Measurements from ENCODE around the gene PDE4D. TPM values are rescaled to one million over a fixed set of nuclear protein-coding genes. Genes with fewer than 3 reads are reported as not detected.
A peak's percentile ranks its signal among the peaks of the same experiment; 100 is the strongest.

Gene PDE4D
- total RNA-seq, 1 experiment from 2014 or later = 3.6 TPM

DNA sequence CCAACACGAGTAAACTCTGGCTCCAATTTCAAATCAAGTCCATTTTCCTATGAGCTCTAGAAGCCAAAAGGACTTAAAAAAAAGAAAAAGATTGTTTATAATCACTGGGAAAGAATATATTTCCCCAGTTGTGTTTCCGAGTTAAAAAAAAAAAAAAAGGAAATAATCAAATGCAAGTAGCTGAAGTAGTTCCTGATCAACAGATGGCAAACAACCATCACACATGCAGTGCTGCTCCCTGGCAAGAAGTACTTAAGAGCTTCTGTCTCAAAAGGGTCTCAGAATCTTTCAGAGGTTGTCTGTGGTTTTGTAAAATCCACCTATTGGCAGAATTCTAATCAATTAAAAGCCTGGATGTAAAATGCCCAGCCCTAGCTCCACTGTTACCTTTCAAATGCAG is 922.8 kb downstream of the PDE4D start:
- no peak overlapping the region for H3K9ac ChIP-seq (ENCODE audit: low read length)
- TF ChIP-seq EZH2phosphoT487 (IDR thresholded peaks at IDR 0.05; ENCODE audit: borderline replicate concordance, low read length) (no peak), EZH2 (IDR thresholded peaks at IDR 0.05; ENCODE audit: low read length, unreplicated experiment) (no peak)
- TF ChIP-seq, protein P1, sequence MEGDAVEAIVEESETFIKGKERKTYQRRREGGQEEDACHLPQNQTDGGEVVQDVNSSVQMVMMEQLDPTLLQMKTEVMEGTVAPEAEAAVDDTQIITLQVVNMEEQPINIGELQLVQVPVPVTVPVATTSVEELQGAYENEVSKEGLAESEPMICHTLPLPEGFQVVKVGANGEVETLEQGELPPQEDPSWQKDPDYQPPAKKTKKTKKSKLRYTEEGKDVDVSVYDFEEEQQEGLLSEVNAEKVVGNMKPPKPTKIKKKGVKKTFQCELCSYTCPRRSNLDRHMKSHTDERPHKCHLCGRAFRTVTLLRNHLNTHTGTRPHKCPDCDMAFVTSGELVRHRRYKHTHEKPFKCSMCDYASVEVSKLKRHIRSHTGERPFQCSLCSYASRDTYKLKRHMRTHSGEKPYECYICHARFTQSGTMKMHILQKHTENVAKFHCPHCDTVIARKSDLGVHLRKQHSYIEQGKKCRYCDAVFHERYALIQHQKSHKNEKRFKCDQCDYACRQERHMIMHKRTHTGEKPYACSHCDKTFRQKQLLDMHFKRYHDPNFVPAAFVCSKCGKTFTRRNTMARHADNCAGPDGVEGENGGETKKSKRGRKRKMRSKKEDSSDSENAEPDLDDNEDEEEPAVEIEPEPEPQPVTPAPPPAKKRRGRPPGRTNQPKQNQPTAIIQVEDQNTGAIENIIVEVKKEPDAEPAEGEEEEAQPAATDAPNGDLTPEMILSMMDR (conservative IDR thresholded peaks at IDR 0.05; ENCODE audit: low read depth, low read length) = no peak
- intact Hi-C loops (cut with micrococcal nuclease) = no loop called here
- POLR2A ChIA-PET (ENCODE audit: unreplicated experiment) = no interaction called here
- no peaks in the 10 kb centered on the region for H4K20me1 ChIP-seq (ENCODE audit: low read length)
- H3K27me3 ChIP-seq (ENCODE audit: low read length) = no peaks in the 10 kb centered on the region
- no peak overlapping the region for H3K4me3 ChIP-seq (ENCODE audit: low read length)
- CTCF ChIA-PET = interaction anchor here (0.6 kb wide), 1 partner anchor 380 kb away, joined by 3 read pairs; no protein-coding TSS in a partner anchor
- no TSS peak for BruUV-seq (replicated peaks)
- H2AFZ ChIP-seq (ENCODE audit: low read length) = no peak overlapping the region
- no peaks in the 10 kb centered on the region for H3F3A ChIP-seq (ENCODE audit: low read length, unreplicated experiment)
- H3K79me2 ChIP-seq (ENCODE audit: low read length) = no peaks in the 10 kb centered on the region
- H3K4me1 ChIP-seq (ENCODE audit: insufficient read depth, low read length) = peaks cover 10% of the 10 kb centered on the region; the same call in 1 of the 2 replicates
- no peaks in the 10 kb centered on the region for H3K9me3 ChIP-seq (ENCODE audit: low read length)
- no peaks in the 10 kb centered on the region for H3K36me3 ChIP-seq (ENCODE audit: low read depth, low read length)
- ATAC-seq (no peak), DNase-seq (no peak)
- no peak overlapping the region for H3K27ac ChIP-seq (ENCODE audit: low read length)
- H3K9me2 ChIP-seq (replicated peaks; ENCODE audit: low read length) = no peaks in the 10 kb centered on the region
- H3K4me2 ChIP-seq (ENCODE audit: low read length) = no peak overlapping the region

DNA sequence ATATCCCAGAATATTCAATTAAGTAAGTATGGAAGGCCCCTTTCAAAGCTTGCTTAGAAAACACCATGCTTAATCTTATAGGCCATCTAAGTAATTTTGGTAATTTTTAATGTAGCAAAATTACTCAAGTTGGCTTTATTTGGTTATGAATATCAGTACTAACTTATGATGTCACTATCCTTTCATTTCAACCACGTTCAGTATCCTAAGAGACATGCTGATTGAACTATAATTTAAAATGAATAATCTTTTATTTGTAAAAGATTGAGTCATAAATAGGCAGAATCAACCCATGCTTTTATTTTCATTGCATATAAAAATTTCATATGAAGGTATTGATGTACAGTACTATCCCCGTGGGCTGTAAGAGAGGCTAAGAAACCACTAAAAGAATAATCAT is 923.7 kb downstream of the PDE4D start:
- DNase-seq (no peak), ATAC-seq (peak; percentile 33)
- CTCF ChIA-PET = no interaction called here
- H3K9ac ChIP-seq (ENCODE audit: low read length) = no peak overlapping the region
- POLR2A ChIA-PET (ENCODE audit: unreplicated experiment) = no interaction called here
- intact Hi-C loops (cut with micrococcal nuclease) = no loop called here
- H2AFZ ChIP-seq (ENCODE audit: low read length) = no peak overlapping the region
- H3K9me2 ChIP-seq (replicated peaks; ENCODE audit: low read length) = no peaks in the 10 kb centered on the region
- H3K79me2 ChIP-seq (ENCODE audit: low read length) = no peaks in the 10 kb centered on the region
- H3K27me3 ChIP-seq (ENCODE audit: low read length) = no peaks in the 10 kb centered on the region
- no TSS peak for BruUV-seq (replicated peaks)
- no peaks in the 10 kb centered on the region for H3K36me3 ChIP-seq (ENCODE audit: low read depth, low read length)
- no peaks in the 10 kb centered on the region for H4K20me1 ChIP-seq (ENCODE audit: low read length)
- TF ChIP-seq EZH2phosphoT487 (IDR thresholded peaks at IDR 0.05; ENCODE audit: borderline replicate concordance, low read length) (no peak), EZH2 (IDR thresholded peaks at IDR 0.05; ENCODE audit: low read length, unreplicated experiment) (no peak)
- H3K4me1 ChIP-seq (ENCODE audit: insufficient read depth, low read length) = peaks cover 10% of the 10 kb centered on the region; the same call in 1 of the 2 replicates
- H3F3A ChIP-seq (ENCODE audit: low read length, unreplicated experiment) = no peaks in the 10 kb centered on the region
- no peak overlapping the region for H3K27ac ChIP-seq (ENCODE audit: low read length)
- no peak overlapping the region for H3K4me2 ChIP-seq (ENCODE audit: low read length)
- H3K4me3 ChIP-seq (ENCODE audit: low read length) = no peak overlapping the region
- H3K9me3 ChIP-seq (ENCODE audit: low read length) = no peaks in the 10 kb centered on the region

DNA sequence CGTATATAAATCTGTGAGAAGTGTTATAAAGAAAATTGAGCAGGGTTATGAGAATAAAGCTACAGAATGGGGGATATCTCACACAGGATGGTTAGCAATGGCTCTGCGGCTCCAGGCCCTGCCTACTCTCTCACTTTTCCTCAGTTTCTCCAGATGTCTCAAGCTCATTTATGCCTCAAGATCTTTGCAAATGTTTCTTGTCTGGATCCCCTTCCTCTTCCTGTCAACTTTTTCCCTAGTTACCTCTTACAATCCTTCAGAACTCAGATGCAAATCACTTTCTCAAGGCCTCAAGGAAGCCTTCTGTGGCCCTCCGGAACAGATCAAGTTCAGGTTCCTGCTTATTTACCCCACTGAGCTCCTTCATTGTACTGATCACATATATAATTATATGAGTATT is 924.3 kb downstream of the PDE4D start:
- H3K36me3 ChIP-seq (ENCODE audit: low read depth, low read length) = no peaks in the 10 kb centered on the region
- no TSS peak for BruUV-seq (replicated peaks)
- no peaks in the 10 kb centered on the region for H3K79me2 ChIP-seq (ENCODE audit: low read length)
- TF ChIP-seq EZH2 (IDR thresholded peaks at IDR 0.05; ENCODE audit: low read length, unreplicated experiment) (no peak), EZH2phosphoT487 (IDR thresholded peaks at IDR 0.05; ENCODE audit: borderline replicate concordance, low read length) (no peak)
- TF ChIP-seq, protein P1 (conservative IDR thresholded peaks at IDR 0.05; ENCODE audit: low read depth, low read length) = no peak
- H3K27me3 ChIP-seq (ENCODE audit: low read length) = no peaks in the 10 kb centered on the region
- no peaks in the 10 kb centered on the region for H3F3A ChIP-seq (ENCODE audit: low read length, unreplicated experiment)
- no peak for DNase-seq
- ChIA-PET CTCF (no interaction called here), POLR2A (ENCODE audit: unreplicated experiment) (no interaction called here)
- no peaks in the 10 kb centered on the region for H3K9me2 ChIP-seq (replicated peaks; ENCODE audit: low read length)
- intact Hi-C loops (cut with micrococcal nuclease) = no loop called here
- no peak overlapping the region for H3K27ac ChIP-seq (ENCODE audit: low read length)
- no peaks in the 10 kb centered on the region for H3K9me3 ChIP-seq (ENCODE audit: low read length)
- no peak overlapping the region for H3K4me2 ChIP-seq (ENCODE audit: low read length)
- H3K4me3 ChIP-seq (ENCODE audit: low read length) = no peak overlapping the region
- no peak overlapping the region for H3K9ac ChIP-seq (ENCODE audit: low read length)
- peaks cover 7% of the 10 kb centered on the region; the same call in 1 of the 2 replicates for H3K4me1 ChIP-seq (ENCODE audit: insufficient read depth, low read length)
- no peak for ATAC-seq
- no peaks in the 10 kb centered on the region for H4K20me1 ChIP-seq (ENCODE audit: low read length)
- H2AFZ ChIP-seq (ENCODE audit: low read length) = no peak overlapping the region
